Spleen (tissue), 11 donors: ENCODE data around the gene LRRC4C. TPM values are rescaled to one million over a fixed set of nuclear protein-coding genes. Genes with fewer than 3 reads are reported as not detected.

ENCODE experiments used
- DNase-seq: peaks from one replicate; pipeline ENCODE4 v3.0.0-alpha.2; 2020
- H3K27ac ChIP-seq, 8 donors: fragments of 200-600 bp; sonication (generic) in 7 of 8; 1 replicate in 4 of 8; 2 replicates in 4 of 8; pipeline versions ENCODE4 v1.5.0 to v1.8.0; 2016 to 2021; ENCODE audit warnings: inconsistent platforms in 4 of 8, mild to moderate bottlenecking in 4 of 8, moderate library complexity in 1 of 8
- H3K27me3 ChIP-seq, 7 donors: fragments of 200-600 bp; sonication (generic) in 6 of 7; replicated peaks in 1 of 7; 1 replicate in 4 of 7; 2 replicates in 3 of 7; pipeline versions ENCODE4 v1.5.0 to v1.8.0; 2016 to 2021; ENCODE audit warnings: inconsistent platforms in 3 of 7, mild to moderate bottlenecking in 1 of 7
- H3K36me3 ChIP-seq, 6 donors: fragments of 200-600 bp; sonication (generic) in 5 of 6; 1 replicate in 4 of 6; 2 replicates in 2 of 6; pipeline versions ENCODE4 v1.5.0 to v1.8.0; 2016 to 2021; ENCODE audit warnings: inconsistent platforms in 2 of 6
- H3K4me1 ChIP-seq, 6 donors: fragments of 200-600 bp; sonication (generic) in 5 of 6; 1 replicate in 3 of 6; 2 replicates in 3 of 6; pipeline versions ENCODE4 v1.5.0 to v1.8.0; 2016 to 2021; ENCODE audit warnings: inconsistent platforms in 3 of 6
- H3K4me3 ChIP-seq, 8 donors: fragments of 200-600 bp; sonication (generic) in 7 of 8; 1 replicate in 4 of 8; 2 replicates in 4 of 8; pipeline versions ENCODE4 v1.5.0 to v1.8.0; 2016 to 2021; ENCODE audit warnings: inconsistent platforms in 4 of 8, mild to moderate bottlenecking in 4 of 8, moderate library complexity in 2 of 8
- H3K9me3 ChIP-seq, 8 donors: fragments of 200-600 bp; sonication (generic) in 7 of 8; 1 replicate in 4 of 8; 2 replicates in 4 of 8; pipeline versions ENCODE4 v1.5.0 to v1.8.0; 2016 to 2021; ENCODE audit warnings: inconsistent platforms in 4 of 8
- CTCF ChIP-seq, 11 experiments: fragments of 200-600 bp in 7 of 11; fragments of 450-650 bp in 4 of 11; sonication (generic) in 4 of 11; IDR thresholded peaks in 8 of 11; conservative IDR thresholded peaks in 3 of 11; 1 replicate in 7 of 11; 2 replicates in 4 of 11; pipeline versions ENCODE4 v1.4.0 to v1.8.0; 2016 to 2021; ENCODE audit warnings: antibody characterized with exemption in 11 of 11, inconsistent platforms in 4 of 11, mild to moderate bottlenecking in 1 of 11
- POLR2A ChIP-seq, 3 donors: fragments of 450-650 bp; IDR thresholded peaks; one replicate each; pipeline ENCODE4 v1.5.1; 2017; ENCODE audit warnings: antibody characterized with exemption in 3 of 3, mild to moderate bottlenecking in 1 of 3
- POLR2AphosphoS5 ChIP-seq, 3 donors: sonication (generic); formaldehyde crosslinking; IDR thresholded peaks; one replicate each; pipeline ENCODE4 v1.5.1; 2017; ENCODE audit warnings: antibody characterized with exemption in 3 of 3
- WGBS, 5 donors: extraction: QIAGEN DNeasy Blood & Tissue Kit in 3 of 5; methylation state at CpG; one replicate each; pipeline versions ENCODE4 v1.1.5 to v1.1.7; 2013 to 2018; 5-methylcytosine and 5-hydroxymethylcytosine counted together
- intact Hi-C: fragments of 100-400 bp; cut with DNase I; formaldehyde crosslinking; loops from one replicate; pipeline ENCODE4 v1.15.0; 2023; ENCODE audit warnings: low total_unique reads
- polyA plus RNA-seq, 3 donors: library from polyadenylated mRNA; stranded (reverse); fragments of 200-250 nt; gene quantifications; one replicate each; pipeline ENCODE4 v1.2.1, GENCODE V29; 2013
- total RNA-seq, 7 donors: library from RNA; depleted of rRNA in 3 of 7; stranded (reverse); fragments of >200 nt in 3 of 7; fragmentation: NEBNext Ultra II Directional in 4 of 7; extraction: Animal tissue kit (Norgen Biotek cat#: 25700) in 4 of 7; gene quantifications; one replicate each; pipeline versions ENCODE4 v1.1.0 to v1.2.1, GENCODE V29; 2016 to 2021
- donor health status: healthy with polysubstance abuse.
- donor health status: DM: no; HTN: no; CAD: no; lungs with moderate emphysema.
- donor health status: DM: no; HTN: no; CAD: no.
- donor health status: Bipolar disorder and iron deficiency.
- donor health status: healthy.
- donor health status: DM: no; HTN: no; CAD: no.
- donor health status: DM: yes; HTN: yes; CAD: no.

Gene LRRC4C
- total and polyA plus RNA-seq, 10 donors = 0.15 to 8.9 (median 1.9) TPM

GRCh38 chr11:41074318-41074717 is 385.1 kb downstream of the LRRC4C start:
- no peak overlapping the region for H3K27ac ChIP-seq
- H3K9me3 ChIP-seq = peaks cover 0 to 62% (median 30%) of the 10 kb centered on the region in 8 donors
- no peaks in the 10 kb centered on the region for H3K27me3 ChIP-seq
- H3K4me1 ChIP-seq = no peaks in the 10 kb centered on the region
- intact Hi-C loops = no loop called here
- H3K36me3 ChIP-seq = no peaks in the 10 kb centered on the region
- H3K4me3 ChIP-seq = no peak overlapping the region
- no peak for DNase-seq
- TF ChIP-seq POLR2AphosphoS5 (IDR thresholded peaks at IDR 0.05) (no peak), POLR2A (IDR thresholded peaks at IDR 0.05) (no peak)

- intact Hi-C loops = no loop called here
- no peak overlapping the region for H3K27ac ChIP-seq
- H3K9me3 ChIP-seq = peaks cover 0 to 53% (median 24%) of the 10 kb centered on the region in 8 donors
- no peaks in the 10 kb centered on the region for H3K27me3 ChIP-seq
- H3K36me3 ChIP-seq = no peaks in the 10 kb centered on the region
- H3K4me3 ChIP-seq = no peak overlapping the region
- H3K4me1 ChIP-seq = no peaks in the 10 kb centered on the region
- WGBS, 5 donors = 68 to 91% (median 77%) methylated on average over 7 to 8 of the region's 8 CpGs
- TF ChIP-seq CTCF (IDR thresholded peaks at IDR 0.05 in 8 of 11, conservative IDR thresholded peaks at IDR 0.05 in 3 of 11) = no peak
- no peak for TF ChIP-seq POLR2A (IDR thresholded peaks at IDR 0.05)
- TF ChIP-seq POLR2AphosphoS5 (IDR thresholded peaks at IDR 0.05) = no peak
- peak; percentile 41 for DNase-seq
Observed at GRCh38 chr11:41065432-41065831, 394.0 kb downstream of the LRRC4C start.

- H3K36me3 ChIP-seq = no peaks in the 10 kb centered on the region
- TF ChIP-seq CTCF (IDR thresholded peaks at IDR 0.05 in 8 of 11, conservative IDR thresholded peaks at IDR 0.05 in 3 of 11) (no peak), POLR2AphosphoS5 (IDR thresholded peaks at IDR 0.05) (no peak), POLR2A (IDR thresholded peaks at IDR 0.05) (no peak)
- intact Hi-C loops = no loop called here
- H3K9me3 ChIP-seq = peaks cover 0 to 10% (median 0%) of the 10 kb centered on the region in 8 donors
- WGBS, 5 donors = 70 to 94% (median 89%) methylated on average over 4 to 5 of the region's 5 CpGs
- peak; percentile 49 for DNase-seq
- H3K4me3 ChIP-seq = no peak overlapping the region
- no peaks in the 10 kb centered on the region for H3K4me1 ChIP-seq
- H3K27ac ChIP-seq = no peak overlapping the region
- no peaks in the 10 kb centered on the region for H3K27me3 ChIP-seq
Observed at GRCh38 chr11:41058138-41058537, 401.3 kb downstream of the LRRC4C start.

- Histone ChIP-seq H3K27me3 (no peaks in the 10 kb centered on the region), H3K36me3 (no peaks in the 10 kb centered on the region), H3K27ac (no peak overlapping the region), H3K9me3 (peaks cover 0 to 10% (median 0%) of the 10 kb centered on the region in 8 donors), H3K4me1 (no peaks in the 10 kb centered on the region), H3K4me3 (no peak overlapping the region)
- intact Hi-C loops = no loop called here
- no peak for TF ChIP-seq CTCF (IDR thresholded peaks at IDR 0.05 in 8 of 11, conservative IDR thresholded peaks at IDR 0.05 in 3 of 11)
- no peak for TF ChIP-seq POLR2A (IDR thresholded peaks at IDR 0.05)
- TF ChIP-seq POLR2AphosphoS5 (IDR thresholded peaks at IDR 0.05) = no peak
- DNase-seq = peak; percentile 60
- WGBS, 5 donors = 75 to 86% (median 79%) methylated on average over 9 to 11 of the region's 11 CpGs
Observed at GRCh38 chr11:41056892-41057569, 402.4 kb downstream of the LRRC4C start.
